ENCODE data around the gene PARL.

DNA sequence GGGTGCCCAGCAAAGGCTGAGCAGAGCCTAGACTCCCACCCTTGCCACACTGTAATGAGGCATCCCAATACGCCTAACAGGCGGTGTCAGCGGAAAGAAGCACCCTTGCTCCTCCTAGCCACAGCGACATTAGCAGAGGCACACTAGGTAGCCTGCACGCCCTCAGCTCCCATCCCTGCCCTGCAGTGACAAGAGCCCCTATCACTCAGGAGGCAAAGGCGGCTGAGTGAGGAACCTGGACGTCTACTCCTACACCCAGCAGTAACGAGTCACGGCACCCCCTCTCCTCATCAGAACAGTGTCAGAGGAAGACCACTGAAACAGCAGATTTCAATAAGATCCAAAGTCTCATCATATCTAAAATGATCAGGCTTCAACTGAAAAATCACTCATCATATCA lies 47.3 kb downstream of the PARL start:
- TF ChIP-seq EZH2 (IDR thresholded peaks at IDR 0.05) = no peak
- no peak for TF ChIP-seq CEBPB (IDR thresholded peaks at IDR 0.05; ENCODE audit: low read depth)
- no peak for TF ChIP-seq ZFX (IDR thresholded peaks at IDR 0.05)
- TF ChIP-seq CTCF (IDR thresholded peaks at IDR 0.05 in 2 of 3, conservative IDR thresholded peaks at IDR 0.05 in 1 of 3; ENCODE audit: borderline replicate concordance in 1 of 3, insufficient read depth in 1 of 3, low read depth in 2 of 3, low read length in 2 of 3) = no peak
- TF ChIP-seq POLR2AphosphoS5 (IDR thresholded peaks at IDR 0.05; ENCODE audit: low read depth, low read length) = no peak
- no peak for TF ChIP-seq SRF (IDR thresholded peaks at IDR 0.05; ENCODE audit: low read depth)
- TF ChIP-seq ZNF274 (IDR thresholded peaks at IDR 0.05; ENCODE audit: low read depth, low read length) = no peak
- TF ChIP-seq POLR2A (IDR thresholded peaks at IDR 0.05; ENCODE audit: borderline replicate concordance, extremely low read depth, insufficient read depth, insufficient read length) = no peak

All from HCT116 (cell line).